Esophagus squamous epithelium (tissue), 5 donors: ENCODE data around the gene SLC44A1. TPM values are rescaled to one million over a fixed set of nuclear protein-coding genes. Genes with fewer than 3 reads are reported as not detected.

Experiments used
- DNase-seq: peaks from one replicate; lab custom pipeline; 2025; lab: John Stamatoyannopoulos, UW
- H3K27ac ChIP-seq, 4 donors: fragments of 200-600 bp; sonication (generic); one replicate each; pipeline ENCODE4 v1.5.1; 2016 to 2019; ENCODE audit warnings: mild to moderate bottlenecking in 1 of 4
- H3K27me3 ChIP-seq, 4 donors: fragments of 200-600 bp; sonication (generic); 1 replicate in 3 of 4; 2 replicates in 1 of 4; pipeline versions ENCODE4 v1.5.1 to v1.6.0; 2017 to 2021; ENCODE audit warnings: antibody characterized with exemption in 1 of 4
- H3K36me3 ChIP-seq, 3 donors: fragments of 200-600 bp; sonication (generic); one replicate each; pipeline ENCODE4 v1.5.1; 2016 to 2019
- H3K4me1 ChIP-seq, 3 donors: fragments of 200-600 bp; sonication (generic); one replicate each; pipeline ENCODE4 v1.5.1; 2017 to 2019
- H3K4me3 ChIP-seq, 4 donors: fragments of 200-600 bp; sonication (generic); 1 replicate in 3 of 4; 2 replicates in 1 of 4; pipeline ENCODE4 v1.5.1; 2016 to 2019; ENCODE audit warnings: mild to moderate bottlenecking in 2 of 4, moderate library complexity in 1 of 4
- H3K9me3 ChIP-seq, 3 donors: fragments of 200-600 bp; sonication (generic); one replicate each; pipeline ENCODE4 v1.5.1; 2016 to 2019
- POLR2A ChIP-seq, 4 donors: fragments of 450-650 bp; IDR thresholded peaks; one replicate each; pipeline ENCODE4 v1.6.1; 2017; ENCODE audit warnings: antibody characterized with exemption in 4 of 4, mild to moderate bottlenecking in 4 of 4, moderate library complexity in 3 of 4
- WGBS, 2 donors: methylation state at CpG; one replicate each; pipeline ENCODE4 v1.1.5; 2018; 5-methylcytosine and 5-hydroxymethylcytosine counted together
- intact Hi-C: fragments of 100-400 bp; cut with DNase I; formaldehyde crosslinking; loops from one replicate; pipeline ENCODE4 v1.15.0; 2022
- total RNA-seq, 4 donors: library from RNA; depleted of rRNA; stranded (reverse); fragments of >200 nt; gene quantifications; one replicate each; pipeline ENCODE4 v1.1.0, GENCODE V29; 2016
- TF ChIP-seq, protein P1 (sequence below), 6 experiments: fragments of 450-650 bp in 4 of 6; fragments of 200-600 bp in 2 of 6; sonication (generic) in 2 of 6; IDR thresholded peaks; one replicate each; pipeline ENCODE4 v1.5.1; 2016 to 2019; ENCODE audit warnings: antibody characterized with exemption in 6 of 6, mild to moderate bottlenecking in 4 of 6, moderate library complexity in 4 of 6
- donor health status: DM: yes; HTN: yes; CAD: no.

Gene SLC44A1
- total RNA-seq, 4 donors from 2014 or later: 19.9 to 52.9 (median 37.8) TPM

DNA sequence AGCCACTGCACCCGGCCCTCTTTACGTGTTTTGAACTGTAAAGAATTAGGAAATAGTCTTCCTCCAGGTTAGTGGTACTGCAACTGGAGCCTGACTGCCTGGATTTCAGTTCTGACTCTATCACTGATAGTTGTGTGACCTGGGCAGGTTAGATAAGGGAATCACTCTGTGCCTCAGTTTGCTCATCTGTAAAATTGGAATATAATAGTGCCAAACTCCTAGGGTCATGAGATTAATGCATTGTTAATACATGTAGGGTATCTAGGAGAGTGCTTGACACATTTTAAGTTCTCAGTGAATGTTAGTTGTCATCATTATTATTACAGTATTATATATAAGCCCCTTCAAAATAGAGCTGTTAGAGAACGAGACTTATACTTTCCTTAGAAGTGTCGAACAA is 130.9 kb downstream of the SLC44A1 start:
- Histone ChIP-seq H3K4me1 (no peaks in the 10 kb centered on the region), H3K4me3 (no peak overlapping the region), H3K36me3 (peaks cover 0 to 53% (median 0%) of the 10 kb centered on the region in 3 donors), H3K27ac (no peak overlapping the region), H3K27me3 (no peaks in the 10 kb centered on the region), H3K9me3 (no peaks in the 10 kb centered on the region)
- no peak for DNase-seq
- 97 to 98% methylated on average over 4 of the region's 4 CpGs for WGBS, 2 donors
- TF ChIP-seq POLR2A (IDR thresholded peaks at IDR 0.05): no peak
- TF ChIP-seq, protein P1, sequence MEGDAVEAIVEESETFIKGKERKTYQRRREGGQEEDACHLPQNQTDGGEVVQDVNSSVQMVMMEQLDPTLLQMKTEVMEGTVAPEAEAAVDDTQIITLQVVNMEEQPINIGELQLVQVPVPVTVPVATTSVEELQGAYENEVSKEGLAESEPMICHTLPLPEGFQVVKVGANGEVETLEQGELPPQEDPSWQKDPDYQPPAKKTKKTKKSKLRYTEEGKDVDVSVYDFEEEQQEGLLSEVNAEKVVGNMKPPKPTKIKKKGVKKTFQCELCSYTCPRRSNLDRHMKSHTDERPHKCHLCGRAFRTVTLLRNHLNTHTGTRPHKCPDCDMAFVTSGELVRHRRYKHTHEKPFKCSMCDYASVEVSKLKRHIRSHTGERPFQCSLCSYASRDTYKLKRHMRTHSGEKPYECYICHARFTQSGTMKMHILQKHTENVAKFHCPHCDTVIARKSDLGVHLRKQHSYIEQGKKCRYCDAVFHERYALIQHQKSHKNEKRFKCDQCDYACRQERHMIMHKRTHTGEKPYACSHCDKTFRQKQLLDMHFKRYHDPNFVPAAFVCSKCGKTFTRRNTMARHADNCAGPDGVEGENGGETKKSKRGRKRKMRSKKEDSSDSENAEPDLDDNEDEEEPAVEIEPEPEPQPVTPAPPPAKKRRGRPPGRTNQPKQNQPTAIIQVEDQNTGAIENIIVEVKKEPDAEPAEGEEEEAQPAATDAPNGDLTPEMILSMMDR (IDR thresholded peaks at IDR 0.05): no peak
- intact Hi-C loops: no loop called here

DNA sequence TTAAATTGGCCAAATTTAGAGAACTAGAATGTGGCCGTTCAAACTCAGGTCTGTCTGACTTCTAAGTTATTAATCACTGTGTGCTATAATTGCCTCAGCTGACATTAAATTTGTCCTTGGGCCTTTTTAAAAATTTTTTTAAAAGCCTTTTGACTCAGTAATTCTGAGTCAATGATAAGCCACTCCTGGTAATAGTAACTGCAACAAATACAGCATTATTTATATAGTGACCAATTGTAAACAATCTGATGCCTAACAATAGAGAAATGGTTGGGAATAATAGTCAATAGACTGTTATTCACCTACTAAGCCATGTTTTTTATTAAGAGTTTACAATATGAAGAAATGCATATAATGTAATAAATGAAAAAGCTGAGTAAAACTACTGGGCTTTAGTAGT is 132.4 kb downstream of the SLC44A1 start:
- no peak for DNase-seq
- Histone ChIP-seq H3K9me3 (no peaks in the 10 kb centered on the region), H3K27me3 (no peaks in the 10 kb centered on the region), H3K27ac (no peak overlapping the region), H3K36me3 (peaks cover 0 to 59% (median 0%) of the 10 kb centered on the region in 3 donors), H3K4me1 (no peaks in the 10 kb centered on the region), H3K4me3 (no peak overlapping the region)
- 75 to 91% methylated on average over 1 of the region's 1 CpG for WGBS, 2 donors
- TF ChIP-seq POLR2A (IDR thresholded peaks at IDR 0.05): no peak
- TF ChIP-seq, protein P1 (IDR thresholded peaks at IDR 0.05): no peak
- intact Hi-C loops: no loop called here

DNA sequence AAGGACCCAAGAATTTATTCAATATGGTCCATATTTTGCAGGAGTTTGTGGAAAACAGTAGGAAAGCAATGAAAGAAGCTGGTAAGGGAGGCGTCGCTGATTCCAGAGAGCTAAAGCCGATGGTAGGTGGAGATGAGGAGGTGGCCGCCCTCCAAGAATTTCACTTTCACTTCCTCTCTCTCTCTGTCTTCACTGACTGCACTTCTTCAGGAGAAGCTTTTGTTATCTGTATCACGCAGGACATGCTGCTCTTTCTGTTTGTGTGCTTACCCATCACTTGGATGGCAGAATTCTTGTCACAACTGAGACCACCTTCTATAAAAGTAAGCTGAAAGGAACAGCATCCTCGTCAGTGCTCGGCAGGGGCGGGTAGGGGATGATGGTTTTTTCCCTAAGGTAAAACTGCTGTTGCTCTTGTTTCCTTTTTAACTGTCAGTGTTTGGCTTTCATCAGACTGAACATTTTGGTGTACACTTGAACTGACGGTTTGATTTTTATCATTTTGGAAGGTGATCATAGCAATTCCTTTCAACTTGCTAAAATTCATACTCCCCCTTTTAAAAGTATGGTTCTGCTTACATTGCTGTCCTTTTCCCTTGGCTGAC is 141.0 kb downstream of the SLC44A1 start:
- DNase-seq: no peak
- H3K9me3 ChIP-seq: no peaks in the 10 kb centered on the region
- no peaks in the 10 kb centered on the region for H3K27me3 ChIP-seq
- H3K36me3 ChIP-seq: peaks cover 0 to 53% (median 0%) of the 10 kb centered on the region in 3 donors
- WGBS, 2 donors: 55 to 56% methylated on average over 9 of the region's 9 CpGs
- intact Hi-C loops: no loop called here
- H3K4me3 ChIP-seq: no peak overlapping the region
- no peak overlapping the region for H3K27ac ChIP-seq
- no peaks in the 10 kb centered on the region for H3K4me1 ChIP-seq
- no peak for TF ChIP-seq POLR2A (IDR thresholded peaks at IDR 0.05)
- TF ChIP-seq, protein P1 (IDR thresholded peaks at IDR 0.05): no peak

DNA sequence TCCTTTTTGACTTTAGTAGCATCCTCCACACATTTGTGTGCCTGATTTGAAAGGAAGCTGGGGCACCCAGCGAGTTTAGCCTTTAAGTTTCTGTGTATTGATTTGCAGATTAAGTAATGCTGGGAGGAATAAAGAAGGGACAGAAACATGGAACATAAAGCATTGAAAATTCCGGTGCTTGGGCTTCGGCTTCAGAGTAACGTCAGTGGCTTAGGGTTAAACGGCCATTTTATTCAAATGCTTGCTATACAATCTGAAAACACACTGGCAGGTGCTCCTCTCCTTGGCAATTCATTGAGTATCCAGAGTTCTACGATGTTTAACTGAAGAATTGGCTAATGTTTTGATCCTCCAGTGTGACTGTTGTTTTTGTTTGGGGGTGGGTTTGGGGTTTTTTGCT is 145.3 kb downstream of the SLC44A1 start:
- DNase-seq: no peak
- H3K36me3 ChIP-seq: peaks cover 0 to 18% (median 0%) of the 10 kb centered on the region in 3 donors
- H3K9me3 ChIP-seq: no peaks in the 10 kb centered on the region
- H3K27me3 ChIP-seq: no peaks in the 10 kb centered on the region
- H3K27ac ChIP-seq: no peak overlapping the region
- TF ChIP-seq POLR2A (IDR thresholded peaks at IDR 0.05): no peak
- TF ChIP-seq, protein P1 (IDR thresholded peaks at IDR 0.05): no peak
- intact Hi-C loops: no loop called here
- no peak overlapping the region for H3K4me3 ChIP-seq
- 87 to 92% methylated on average over 6 of the region's 6 CpGs for WGBS, 2 donors
- no peaks in the 10 kb centered on the region for H3K4me1 ChIP-seq

DNA sequence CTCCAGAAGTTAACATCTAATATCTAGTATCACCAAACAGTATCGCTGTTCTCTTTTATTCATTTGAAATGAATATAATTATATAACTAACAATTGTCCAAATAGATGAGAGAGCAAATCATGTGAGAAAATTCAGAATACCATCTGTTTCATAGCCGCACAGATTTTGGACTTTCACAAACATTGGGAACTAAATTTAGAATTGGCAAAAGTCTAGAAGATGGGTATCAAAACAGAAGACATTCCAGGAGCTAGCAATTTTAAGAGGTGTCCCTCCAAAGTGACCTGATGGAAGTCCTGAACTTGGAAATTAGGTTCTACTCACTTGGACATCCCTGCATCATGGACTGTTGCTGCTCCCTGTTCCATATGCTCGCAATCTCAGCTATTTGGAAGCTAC is 146.4 kb downstream of the SLC44A1 start:
- Histone ChIP-seq H3K4me1 (no peaks in the 10 kb centered on the region), H3K9me3 (no peaks in the 10 kb centered on the region), H3K4me3 (no peak overlapping the region), H3K36me3 (peaks cover 0 to 7% (median 0%) of the 10 kb centered on the region in 3 donors), H3K27ac (no peak overlapping the region), H3K27me3 (no peaks in the 10 kb centered on the region)
- TF ChIP-seq, protein P1 (IDR thresholded peaks at IDR 0.05): no peak
- TF ChIP-seq POLR2A (IDR thresholded peaks at IDR 0.05): no peak
- 87 to 99% methylated on average over 3 of the region's 3 CpGs for whole genome bisulfite sequencing, 2 donors
- no peak for DNase-seq
- intact Hi-C loops: no loop called here
